LNCAP (cell line): ENCODE data around the gene TCTN2.

Experiments
- TF ChIP-seq, protein P1 (sequence below): fragments of 450-650 bp; IDR thresholded peaks from 2 replicates; pipeline ENCODE4 v1.5.1; 2017; ENCODE audit warnings: mild to moderate bottlenecking

The TCTN2 gene

GRCh38 chr12:123747309-123747708, 76.4 kb downstream of the TCTN2 start:
- TF ChIP-seq, protein P1, sequence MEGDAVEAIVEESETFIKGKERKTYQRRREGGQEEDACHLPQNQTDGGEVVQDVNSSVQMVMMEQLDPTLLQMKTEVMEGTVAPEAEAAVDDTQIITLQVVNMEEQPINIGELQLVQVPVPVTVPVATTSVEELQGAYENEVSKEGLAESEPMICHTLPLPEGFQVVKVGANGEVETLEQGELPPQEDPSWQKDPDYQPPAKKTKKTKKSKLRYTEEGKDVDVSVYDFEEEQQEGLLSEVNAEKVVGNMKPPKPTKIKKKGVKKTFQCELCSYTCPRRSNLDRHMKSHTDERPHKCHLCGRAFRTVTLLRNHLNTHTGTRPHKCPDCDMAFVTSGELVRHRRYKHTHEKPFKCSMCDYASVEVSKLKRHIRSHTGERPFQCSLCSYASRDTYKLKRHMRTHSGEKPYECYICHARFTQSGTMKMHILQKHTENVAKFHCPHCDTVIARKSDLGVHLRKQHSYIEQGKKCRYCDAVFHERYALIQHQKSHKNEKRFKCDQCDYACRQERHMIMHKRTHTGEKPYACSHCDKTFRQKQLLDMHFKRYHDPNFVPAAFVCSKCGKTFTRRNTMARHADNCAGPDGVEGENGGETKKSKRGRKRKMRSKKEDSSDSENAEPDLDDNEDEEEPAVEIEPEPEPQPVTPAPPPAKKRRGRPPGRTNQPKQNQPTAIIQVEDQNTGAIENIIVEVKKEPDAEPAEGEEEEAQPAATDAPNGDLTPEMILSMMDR, result no peak

- TF ChIP-seq, protein P1, result no peak
Observed at GRCh38 chr12:123748161-123748560, 77.2 kb downstream of the TCTN2 start.

DNA sequence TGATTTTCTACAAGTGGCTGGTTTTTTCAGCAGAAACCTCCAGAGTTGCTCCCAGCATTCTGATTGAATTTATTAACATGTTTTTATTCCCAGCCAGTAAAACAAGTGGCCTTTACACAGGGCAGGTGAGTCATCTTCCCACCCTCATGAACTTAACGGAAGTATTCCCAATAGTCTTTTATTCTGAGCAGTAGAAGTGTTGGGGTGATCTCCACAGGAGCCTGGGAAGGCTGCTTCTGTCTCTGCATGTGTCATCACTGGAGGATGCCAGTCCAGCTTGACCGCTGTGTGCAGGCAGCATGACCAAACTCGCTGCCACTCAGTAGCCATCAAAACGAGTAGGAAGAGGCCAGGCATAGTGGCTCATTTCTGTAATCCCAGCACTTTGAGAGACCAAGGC, 77.7 kb downstream of the TCTN2 start:
- TF ChIP-seq, protein P1, result no peak

DNA sequence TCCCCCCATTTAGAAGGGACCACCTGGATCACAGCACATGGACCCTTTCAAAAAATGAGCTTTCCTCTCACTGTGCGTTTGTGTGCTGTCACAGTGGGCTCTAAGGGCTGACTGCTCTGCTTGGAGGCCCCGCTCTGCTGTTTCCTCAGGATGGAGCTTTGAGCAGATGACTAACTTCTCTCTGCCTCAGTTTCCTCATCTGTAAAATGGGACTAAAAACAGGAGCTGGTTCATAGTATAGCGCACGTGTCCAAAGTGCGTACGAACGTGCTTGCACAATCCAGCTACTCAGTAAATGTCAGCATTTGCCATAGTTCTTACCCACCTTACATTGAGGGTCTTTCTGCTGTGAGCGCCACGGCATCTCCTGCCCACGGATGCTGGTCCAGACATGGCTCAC, 78.4 kb downstream of the TCTN2 start:
- TF ChIP-seq, protein P1, result no peak

DNA sequence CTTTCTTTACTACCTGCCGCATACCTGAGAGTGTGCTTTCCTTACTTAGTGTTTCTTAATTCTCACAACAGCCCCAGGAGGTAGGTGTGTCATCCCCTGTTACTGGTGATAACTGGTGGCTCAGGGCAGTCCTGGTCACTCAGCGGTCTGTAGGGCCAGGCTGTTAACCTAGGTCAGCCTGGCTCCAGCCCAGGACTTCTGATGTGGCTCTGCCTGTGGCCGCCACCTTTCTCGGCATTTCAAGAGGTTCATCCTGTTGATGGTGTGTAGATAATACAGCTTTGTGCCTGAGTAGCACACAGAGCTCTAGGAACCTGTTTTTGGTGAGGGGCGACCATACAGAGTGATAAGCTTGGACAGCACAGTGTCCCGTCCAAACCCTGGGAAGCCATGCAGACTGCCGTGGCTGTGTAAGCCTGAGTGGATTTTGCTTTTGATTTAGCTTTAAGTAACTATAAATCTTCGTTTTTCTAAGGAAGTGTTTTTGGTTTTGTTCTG, 79.3 kb downstream of the TCTN2 start:
- TF ChIP-seq, protein P1, result no peak

GRCh38 chr12:123752046-123752445, 81.1 kb downstream of the TCTN2 start:
- TF ChIP-seq, protein P1, result no peak

GRCh38 chr12:123754041-123754772, 83.3 kb downstream of the TCTN2 start:
- TF ChIP-seq, protein P1, result no peak
